ENCODE data around the gene TSHZ3.
A peak's percentile ranks its signal among the peaks of the same experiment; 100 is the strongest.

The TSHZ3 gene

DNA sequence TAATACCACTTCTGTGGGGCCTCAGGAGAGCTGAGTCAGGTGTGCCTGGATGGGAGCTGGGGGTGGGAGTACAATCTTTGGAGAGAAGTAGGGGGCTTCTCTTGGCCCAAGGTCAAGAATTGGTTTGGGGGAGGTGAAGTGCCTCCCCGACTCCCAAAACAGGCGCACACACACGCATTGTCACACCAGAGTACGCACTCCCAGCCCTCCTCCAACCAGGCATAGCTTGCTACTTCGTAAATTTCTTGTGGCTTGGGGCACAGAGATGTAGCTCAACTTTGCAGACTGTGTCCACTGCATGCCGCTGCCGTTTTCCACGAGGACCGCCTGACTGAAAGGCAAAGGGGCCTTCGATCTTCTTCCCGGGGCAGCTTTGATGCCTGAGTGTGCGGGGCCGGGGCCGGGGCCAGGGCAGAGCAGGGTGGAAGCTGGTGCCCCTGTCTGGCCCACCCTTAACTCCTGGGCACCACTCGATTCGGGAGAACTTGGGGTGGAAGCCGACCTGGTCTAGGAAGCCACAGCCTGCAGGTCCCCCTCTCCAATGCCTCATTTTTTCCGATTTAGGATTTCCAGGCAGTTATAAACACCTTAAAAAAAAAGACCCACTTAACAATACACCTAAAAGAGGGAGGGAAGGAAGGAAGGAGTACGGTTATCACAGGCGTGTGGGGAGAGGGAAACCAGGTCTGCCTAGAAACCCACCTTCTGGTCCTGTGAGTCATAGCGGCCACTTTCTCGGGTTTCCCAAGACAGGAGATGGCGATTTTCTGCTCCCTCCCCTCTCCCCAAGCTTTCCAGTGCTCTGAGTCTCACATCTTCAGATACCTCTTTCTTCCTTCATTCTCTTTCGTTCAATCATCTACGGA, 5.8 kb upstream of the TSHZ3 start:
- DNase-seq, result no peak

DNA sequence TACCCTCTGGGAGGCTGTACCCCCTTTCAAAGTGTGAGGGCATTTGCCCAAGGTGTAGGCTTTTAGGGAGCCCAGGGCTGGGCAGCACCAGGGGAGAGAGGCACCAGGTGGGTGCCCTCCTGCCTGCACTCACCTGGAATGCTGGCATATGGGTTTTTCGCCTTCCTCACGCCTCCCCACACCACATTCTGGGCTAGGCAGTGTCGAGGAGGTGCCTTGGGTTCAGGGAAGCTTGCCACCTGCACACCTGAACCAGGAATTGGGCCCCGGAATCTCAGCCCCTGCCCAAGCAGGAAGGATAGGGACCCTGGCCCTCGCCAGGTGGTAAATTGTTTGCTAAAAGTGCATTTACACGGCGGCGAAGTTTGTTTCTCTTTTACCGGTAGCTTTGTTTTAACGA, 5.1 kb upstream of the TSHZ3 start:
- DNase-seq, result no peak

DNA sequence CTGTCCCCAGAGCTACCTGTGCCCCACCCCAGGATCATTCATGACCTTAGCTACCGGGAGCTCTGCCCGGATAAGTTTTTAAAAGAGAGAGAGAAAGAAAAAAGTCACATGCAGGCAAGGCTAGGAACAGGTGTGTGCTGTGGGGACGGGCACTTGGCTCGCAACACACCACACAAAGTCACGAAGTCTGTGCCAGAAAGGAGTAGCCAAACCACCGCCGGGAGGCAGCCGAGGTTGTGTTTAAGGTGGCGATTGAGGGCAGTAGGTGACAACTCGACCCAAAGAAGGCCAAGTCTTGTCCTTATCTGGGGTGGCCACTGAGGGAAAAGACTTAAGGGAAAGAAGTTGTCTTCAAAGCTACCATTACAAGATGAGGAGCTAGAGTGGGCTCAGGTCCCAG, 4.6 kb upstream of the TSHZ3 start:
- no peak for DNase-seq

DNA sequence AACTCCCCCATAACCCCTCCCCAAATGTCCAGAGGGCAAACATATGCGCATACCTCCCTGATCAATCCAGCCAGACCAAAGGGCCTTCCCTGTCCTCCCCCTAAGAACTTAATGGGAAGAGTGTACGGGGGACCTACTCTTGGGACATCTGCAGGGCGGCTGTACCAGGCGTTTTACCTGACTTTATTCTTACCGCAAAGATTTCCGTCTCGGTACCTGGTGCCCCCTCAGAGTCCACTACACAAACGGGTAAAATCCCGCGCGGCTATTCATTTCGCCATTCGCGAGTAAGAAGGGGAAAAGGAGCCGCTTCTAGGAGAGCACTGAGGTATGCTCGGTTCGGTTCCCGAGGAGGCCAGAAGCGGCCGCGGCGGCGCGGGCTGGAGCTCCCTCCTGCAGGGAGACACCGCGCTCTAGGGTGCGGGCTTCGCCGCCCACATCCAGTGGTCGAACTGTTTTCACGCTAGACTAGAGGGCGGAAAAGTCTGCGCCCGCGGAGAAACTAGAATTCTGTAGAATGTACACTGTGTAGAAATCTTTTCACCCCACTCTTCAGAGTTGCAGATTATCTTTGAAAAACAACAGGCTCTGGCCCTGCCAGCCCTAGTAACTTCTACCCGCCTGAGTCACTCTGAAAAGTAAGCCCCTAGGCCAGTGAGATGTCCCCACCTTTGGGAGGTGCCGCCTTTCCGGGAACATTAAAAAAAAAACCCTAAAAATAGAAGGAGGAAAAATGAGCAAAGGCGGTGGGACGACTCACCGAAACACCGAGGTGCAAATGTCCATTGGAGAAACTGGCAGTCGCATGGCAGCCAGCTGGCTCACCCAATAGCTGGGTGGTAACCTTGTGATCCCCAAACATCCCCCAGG, 3.8 kb upstream of the TSHZ3 start:
- DNase-seq, result peak; percentile 25

DNA sequence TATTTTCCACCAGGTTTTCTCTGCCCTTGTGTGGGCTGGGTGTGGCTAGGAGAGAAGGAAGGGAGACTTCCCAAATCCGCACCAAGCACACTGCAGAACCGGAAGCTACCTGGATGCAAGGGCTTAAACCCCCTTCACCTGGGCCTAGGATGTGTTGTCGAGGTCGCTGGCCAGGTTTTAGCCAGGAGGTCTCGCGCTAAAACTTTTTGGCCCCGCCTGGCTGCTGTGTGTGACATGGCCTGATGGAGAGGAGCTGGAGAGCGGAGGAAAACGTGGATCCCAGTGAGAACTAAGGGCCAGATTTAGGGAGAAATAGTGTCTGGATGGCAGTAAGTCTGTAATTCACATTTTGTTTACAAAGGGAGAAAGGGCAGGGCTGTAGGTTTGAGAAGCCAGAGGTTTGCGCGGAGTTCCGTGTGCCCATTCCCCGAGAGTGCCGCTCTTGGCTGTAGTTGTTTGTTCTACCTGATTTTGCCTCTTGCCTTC, 3.1 kb upstream of the TSHZ3 start:
- DNase-seq, result no peak

DNA sequence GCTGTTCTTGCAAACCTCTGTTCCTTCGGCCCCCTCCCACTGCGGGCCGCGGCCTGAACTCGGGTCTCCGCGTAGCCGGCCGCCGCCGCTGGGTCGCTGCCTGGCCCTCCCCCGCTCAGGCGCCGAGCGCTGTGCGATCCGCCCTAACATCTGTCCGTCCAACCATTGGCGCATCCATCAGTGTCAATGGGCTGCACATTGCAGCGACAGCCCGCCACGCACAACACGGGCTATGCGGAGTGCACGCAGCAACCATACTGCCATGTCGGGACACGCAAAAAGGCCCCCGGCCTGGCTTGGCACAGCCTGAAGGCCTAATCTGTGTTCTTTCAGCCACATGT, 2.6 kb upstream of the TSHZ3 start:
- DNase-seq, result no peak

DNA sequence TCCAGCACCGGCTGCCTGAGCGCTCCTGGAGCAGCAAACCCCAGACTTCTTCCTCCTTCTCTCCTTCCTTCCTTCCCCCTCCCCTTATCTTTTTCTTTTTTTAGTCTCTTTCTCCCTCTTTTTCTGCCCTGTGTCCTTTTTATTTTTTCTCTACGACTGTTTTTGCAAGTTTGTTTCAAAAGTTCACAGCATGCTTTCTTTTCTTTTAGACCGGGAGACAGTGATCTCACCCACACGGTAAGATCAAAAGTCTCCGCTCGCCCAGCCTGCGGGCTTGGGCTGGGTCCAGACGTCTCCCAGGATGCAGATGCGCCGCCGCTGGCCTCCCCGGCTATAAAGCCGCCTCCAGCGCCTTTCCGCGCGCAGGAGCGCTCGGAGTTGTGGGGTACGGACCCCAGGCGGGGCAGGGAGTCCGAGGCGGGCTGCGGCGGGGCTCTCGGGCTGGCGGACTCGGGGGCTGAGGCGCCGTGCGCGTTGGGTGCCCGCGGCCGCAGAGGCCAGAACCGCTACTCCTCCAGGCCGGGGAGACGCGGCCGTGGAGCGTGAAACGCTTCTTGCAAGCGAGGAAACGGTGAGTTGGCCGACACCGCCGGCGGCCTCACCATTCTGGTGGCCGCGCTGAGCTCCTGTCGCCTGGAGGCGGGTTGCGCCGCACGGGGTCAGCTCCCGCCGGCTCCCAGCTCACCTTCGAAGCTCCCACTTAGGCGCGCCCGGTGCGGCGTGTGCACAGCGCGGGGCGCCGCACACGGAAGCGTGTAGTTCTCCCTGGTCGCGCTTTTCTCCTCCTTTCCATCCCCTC, 2.0 kb upstream of the TSHZ3 start:
- peak; percentile 30 for DNase-seq

DNA sequence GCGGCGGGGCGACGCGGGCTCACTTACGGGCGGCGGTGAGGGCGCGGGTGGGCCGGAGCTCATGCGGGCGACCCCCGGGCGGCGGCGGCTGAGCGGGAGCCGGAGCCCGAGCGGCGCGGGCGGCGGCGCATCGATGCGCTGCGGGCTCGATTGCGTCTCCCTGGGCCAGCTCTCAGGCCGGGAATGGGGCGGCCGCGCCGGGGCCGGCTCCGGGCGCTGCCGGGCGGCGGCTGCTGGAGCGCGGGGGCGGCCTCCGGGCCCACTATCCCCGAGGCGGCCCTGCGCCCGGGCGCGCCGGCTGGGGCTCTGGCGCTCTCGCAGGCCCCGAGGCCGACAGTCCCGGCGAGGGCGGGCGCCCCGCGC, 1.4 kb upstream of the TSHZ3 start:
- peak; percentile 56 for DNase-seq

DNA sequence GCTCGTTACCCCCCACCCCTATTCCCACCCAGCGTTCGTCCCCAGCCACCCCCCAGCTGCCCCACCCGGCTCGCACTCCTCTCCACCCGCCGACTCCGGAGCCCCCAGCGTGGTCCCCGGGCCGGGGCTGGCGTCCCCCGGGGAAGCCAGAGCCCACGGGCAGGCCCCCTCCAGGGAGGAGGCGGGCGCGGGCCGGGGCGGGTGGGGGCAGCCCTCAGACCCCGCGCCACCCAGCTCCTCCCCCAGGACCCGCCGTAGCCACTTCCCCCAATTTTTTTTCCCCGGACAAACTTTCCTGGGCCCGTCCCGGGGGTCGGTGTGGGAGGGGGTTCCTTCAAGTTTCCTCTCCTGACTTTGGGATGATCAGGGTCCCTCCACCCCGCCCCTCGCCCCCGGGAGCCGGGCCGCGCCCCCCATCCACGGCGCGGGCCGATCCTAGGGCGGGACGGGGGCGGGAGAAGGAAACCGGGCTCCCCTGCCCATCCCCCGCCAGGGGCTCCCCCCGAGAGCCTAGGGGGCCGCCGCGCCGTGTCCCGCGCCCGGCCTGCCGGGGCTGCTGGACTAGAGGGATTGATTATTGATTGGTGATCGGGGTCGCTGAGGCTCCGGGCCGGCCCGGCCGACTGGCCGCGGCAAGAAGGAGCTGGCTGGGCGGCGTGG, 927 bp upstream of the TSHZ3 start:
- no peak for DNase-seq

DNA sequence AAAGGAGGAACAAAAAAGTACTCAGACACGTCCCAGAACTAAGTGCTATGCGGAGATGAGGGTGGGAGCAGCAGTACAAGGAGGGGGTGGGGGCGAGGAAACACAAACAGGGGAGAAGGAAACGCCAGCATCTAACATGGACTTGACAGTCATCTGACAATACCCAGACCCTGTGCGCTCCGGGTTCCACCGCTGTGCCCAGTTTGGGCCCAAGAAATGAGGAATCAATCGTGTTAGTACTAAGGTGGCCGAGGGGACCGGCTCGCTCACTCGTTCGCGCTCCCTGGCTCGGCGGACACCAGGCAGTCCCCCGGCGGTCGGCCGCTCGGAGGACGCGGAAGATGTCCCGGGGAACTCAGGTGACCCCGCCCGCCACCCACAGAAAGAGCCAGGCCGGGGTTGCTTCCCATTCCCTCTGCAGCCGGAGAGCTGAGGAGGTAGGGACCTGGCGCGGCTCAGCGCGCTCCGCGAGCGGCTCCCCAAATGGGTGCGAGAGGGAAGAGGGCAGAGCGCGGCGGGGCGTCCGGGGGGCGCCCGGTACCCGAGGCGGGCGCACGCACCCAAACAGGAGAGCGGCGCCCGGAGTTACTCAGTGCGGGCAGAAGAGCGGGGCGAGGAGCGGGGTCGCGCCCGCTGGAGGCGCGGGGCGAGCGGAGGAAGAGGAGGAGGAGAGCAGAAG, 616 bp downstream of the TSHZ3 start:
- peak; percentile 26 for DNase-seq

DNA sequence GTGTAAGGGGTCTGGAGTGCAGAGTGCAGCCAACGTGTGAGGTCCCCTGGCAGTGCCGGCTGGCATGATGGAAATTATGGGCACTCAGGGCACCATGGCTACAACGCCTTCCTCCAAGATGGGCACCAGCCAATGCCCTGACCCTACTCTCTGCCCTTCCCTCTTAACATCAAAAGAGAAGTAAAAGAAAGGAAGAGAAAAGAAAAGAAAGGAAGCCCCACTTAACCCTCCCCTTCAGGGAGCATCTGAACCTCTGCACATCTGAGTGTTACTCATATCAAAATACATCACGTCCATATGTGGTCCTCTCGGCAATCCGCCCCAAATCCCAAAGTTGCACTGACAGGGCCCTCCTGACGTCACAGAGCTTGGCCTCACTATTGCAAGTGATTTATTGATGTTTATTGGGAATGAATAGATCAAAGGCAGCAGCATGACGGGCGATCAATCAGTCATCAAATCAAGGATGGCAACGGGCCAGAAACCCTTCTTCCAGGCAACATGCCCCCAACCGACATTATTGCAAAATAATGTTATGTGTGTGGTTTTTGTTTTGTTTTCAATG, 1.3 kb downstream of the TSHZ3 start:
- no peak for DNase-seq

DNA sequence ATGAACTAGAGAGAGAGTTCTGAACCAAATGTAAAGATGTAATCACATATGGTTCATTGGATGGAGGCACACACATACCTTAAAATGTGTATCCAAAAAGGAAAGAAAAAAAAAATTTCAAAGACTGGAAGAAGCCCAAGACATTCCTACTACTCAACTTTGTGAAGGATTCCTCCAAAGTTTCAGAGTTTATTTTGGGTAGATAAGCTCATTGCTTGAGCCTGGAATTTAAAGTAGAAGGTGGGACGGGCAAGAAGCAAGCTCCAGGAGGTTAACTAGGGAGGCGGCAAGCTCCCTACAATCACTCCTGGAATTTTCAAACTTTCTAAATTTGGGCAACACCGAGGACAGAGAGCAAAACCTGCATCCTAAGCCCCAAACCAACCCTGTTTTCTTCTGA, 1.9 kb downstream of the TSHZ3 start:
- DNase-seq, result no peak

DNA sequence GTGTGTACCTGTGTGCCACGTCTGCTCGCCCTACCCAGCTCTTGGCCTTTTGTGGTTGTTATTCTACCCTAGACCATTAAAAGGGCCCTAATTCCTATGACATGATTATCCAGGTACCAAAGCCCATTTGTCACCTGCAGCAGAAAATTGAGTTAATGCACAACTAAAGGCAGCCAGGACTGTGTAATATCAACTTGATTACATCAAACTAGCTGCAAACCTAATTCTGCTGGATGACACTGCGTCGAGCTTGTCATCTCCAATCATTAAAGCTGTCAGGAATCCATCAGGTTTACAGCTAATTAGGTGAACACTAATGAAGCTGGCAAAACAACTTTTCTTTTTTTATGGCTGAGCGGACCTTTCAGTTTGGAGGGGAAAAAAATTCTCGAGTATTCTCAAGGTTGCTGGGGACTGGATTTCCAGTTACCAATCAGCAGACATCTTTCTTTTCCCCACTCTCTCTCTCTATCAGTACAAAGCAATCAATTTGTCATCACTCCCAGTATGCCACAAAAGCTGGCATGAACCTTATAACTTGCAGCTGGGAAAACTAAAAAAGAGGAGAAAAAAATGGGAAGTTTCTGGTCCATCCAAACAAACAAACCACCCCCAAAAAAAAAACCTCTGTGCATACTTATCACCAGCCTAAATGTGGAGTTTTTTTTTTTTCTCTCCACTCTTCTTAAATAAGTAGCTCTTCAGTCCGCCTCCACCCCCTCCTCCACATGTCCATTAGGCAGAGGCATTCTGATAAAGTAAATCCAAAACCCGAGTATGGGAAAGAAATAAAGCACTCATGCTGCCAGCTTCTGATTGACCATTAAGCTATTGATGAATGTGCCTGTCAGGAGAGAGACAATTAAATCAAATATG, 2.8 kb downstream of the TSHZ3 start:
- no peak for DNase-seq

DNA sequence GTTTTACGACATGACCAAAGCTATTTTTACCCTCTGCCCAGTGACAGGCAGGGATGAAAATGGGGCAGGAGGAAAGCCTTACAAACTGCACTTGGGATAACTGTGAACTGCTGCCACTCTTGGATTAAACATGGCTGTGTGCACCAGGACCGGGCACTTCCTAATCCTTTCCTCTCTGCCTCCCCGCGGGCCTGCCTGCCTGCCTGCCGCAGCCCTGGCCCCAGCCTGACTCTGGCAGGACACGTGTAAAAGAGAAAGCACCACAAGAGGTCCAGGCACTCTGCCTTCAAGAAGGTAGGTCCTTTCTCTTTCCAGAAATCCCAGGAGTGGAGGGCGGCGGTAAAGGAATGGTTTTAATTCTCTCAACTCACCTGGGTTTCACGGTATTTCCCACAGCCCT, 4.8 kb downstream of the TSHZ3 start:
- no peak for DNase-seq

DNA sequence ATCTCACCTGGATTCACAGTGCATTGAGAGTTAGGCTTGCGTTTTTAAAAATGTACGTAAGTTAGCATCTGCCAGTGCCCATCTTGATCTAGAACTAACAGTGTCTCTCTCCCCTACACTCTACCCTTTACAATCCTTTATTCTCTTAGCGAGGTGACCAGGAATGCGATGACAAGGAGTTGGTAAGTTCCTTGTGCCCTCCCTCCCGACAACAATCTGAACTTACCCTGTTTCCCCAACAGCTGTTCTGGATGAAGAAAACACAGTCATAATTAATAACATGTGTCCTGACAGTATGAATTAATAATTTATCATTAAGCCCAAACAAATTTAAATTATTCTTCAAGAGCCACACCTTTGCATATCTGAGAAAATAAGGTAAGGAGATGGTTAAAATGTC, 6.3 kb downstream of the TSHZ3 start:
- DNase-seq, result no peak

DNA sequence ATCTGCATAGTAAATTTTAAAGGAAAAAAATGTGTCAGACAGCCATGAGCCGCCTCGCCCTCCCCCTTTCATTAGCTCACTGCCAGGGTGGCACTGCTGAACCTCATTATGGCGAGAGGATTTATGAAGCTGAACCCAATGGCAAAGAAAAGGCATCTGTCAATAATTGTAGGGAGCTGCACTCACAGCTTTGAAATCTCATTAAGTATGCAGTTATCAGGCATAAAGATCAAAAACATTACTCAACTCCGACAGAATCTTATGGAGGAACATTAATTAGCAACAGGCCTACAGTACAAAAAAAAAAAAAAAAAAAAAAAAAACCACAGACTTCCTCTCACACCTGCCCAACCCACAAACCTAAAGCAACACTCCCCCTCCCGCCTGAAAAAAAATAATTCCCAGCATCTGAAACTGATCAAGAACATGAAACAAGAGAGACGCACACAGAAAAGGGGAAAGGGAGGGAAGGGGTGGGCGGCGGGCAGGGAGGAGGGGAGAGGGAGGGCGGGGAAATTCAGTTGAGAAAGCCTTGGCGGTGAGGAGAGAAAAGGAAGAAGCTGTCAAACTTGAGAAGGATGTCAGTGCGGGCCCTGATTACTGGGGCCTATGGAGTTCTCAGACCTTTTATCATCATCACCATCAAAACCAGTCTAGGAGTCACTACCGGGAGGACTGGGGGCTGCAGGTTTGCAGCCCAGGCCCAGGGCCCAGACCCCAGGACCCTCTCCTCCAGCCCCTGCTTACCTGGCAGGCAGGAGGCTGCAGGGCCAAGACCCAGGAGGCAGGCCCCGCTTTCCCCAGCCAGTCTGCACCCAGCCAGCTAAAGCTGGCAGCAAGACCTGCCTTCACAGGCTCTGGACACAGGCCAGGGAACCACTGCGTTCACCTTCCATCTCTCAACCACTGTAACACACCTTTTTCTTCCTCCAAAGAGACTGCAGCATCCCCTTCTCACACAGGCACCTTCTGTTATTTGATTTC, 8.9 kb downstream of the TSHZ3 start:
- DNase-seq, result no peak

DNA sequence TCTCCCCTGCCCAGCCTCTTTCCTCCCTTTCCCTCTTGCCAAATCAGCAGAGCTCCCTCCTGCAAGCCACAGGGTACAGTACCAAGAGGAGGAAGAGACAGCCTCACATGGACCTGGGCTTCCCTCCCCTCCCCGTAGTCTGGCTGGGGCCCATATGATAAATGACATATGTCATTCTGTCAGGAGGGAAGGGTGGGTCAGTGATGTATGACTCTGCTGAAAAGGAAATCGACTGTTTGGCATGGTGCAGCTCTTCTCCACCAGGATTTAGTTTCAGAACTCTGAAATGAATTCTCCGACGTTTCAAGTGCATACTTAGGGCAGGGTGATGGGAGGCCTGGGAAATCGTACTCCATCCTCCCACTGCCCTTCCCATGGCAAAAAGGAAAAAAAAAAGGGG, 9.8 kb downstream of the TSHZ3 start:
- DNase-seq, result no peak

DNA sequence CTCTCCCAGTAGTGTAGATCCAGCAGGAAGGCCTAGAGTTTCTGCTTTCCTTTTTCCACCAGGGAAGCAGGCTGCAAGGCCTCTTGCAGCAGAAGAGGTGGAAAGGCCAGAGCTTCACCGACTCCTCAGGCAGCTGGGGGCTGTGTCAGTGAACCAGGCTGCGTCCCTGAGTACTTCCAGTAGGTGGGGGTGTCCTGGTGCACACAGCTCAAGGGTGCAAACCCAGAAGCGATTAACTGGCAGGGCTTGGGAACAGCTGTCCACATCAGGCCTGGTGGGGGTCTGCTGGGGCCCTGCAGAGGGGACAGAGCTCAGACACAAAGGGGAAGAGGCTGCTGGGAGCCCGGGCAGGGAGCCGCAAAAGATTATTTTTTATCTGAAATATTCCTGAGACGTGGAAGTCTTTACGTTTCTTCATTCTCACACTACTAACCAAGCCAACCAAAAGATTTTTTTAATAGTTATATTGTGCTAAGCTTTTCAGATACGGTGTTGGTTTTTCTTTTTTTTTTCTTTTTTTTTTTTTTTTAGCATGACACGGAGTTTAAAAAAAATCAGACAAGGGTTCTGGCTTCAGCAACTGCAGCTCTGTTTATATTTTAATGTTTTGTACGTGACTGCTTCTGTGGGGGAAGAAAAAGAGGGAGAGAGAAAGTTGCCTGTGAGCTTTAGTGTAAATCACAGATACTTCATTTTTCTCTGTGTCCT, 11.0 kb downstream of the TSHZ3 start:
- DNase-seq, result peak; percentile 28
